Epithelial cell of esophagus (primary cell): ENCODE measurements around the gene FOS.
A peak's percentile ranks its signal among the peaks of the same experiment; 100 is the strongest.
"Not testable (repeated sequence)": the region's sequence is repeated elsewhere in the genome, so short reads cannot be mapped to it uniquely, and the experiment has no call there.

Source experiments
- DNase-seq: peaks from one replicate; pipeline ENCODE4 v3.0.0; 2010; ENCODE audit warnings: low read depth
- H3K4me3 ChIP-seq: 2 replicates; pipeline ENCODE4 v1.5.1; 2011; ENCODE audit warnings: mild to moderate bottlenecking, low read length, control low read depth
- TF ChIP-seq, protein P1 (sequence below): IDR thresholded peaks from 2 replicates; pipeline ENCODE4 v1.5.1; 2011; ENCODE audit warnings: low read depth, mild to moderate bottlenecking, low read length, control low read depth, inconsistent platforms; ENCODE audit not compliant: insufficient read depth; ENCODE audit errors: missing control alignments

FOS gene

DNA sequence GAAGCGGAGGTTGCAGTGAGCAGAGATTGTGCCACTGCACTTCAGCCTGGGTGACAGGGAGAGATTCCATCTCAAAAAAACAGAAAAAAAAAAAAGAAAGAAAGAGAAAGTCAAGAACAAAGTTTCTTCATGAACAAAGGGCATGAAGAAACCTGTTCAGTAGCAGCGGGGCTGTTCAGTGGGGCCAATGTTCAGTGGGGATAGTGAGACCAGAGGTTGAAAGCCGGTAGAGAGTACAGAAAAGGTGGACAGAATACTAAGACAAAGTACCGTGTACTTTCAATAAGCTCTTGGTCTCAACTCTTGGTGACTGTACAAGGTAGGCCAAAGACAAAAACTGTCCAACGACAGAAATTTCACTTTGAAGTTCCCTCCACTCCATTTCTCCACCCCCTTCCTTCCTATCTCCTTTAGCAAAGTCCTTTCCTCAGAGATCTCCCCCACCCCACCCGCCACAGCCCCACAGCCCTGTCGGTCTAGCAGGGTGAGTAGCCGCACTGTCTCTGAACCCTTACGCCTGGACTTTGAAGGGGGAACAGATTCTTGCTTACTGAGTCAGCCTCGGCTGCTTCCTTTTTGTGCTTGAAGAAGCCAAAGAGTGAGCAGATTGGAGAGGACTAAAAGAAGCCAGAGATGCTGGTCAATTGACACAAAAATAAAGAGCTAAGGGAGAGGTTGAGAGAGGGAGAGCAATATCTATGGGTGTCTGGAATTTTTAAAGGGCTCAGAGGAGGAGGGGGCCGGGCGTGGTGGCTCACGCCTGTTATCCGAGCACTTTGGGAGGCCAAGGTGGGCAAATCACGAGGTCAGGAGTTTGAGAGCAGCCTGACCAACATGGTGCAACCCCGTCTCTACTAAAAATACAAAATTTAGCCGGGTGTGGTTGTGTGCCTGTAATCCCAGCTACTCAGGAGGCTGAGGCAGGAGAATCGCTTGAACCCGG lies 44.2 kb upstream of the FOS start:
- no peak overlapping the region for H3K4me3 ChIP-seq
- peak; percentile 69 for DNase-seq
- TF ChIP-seq, protein P1, sequence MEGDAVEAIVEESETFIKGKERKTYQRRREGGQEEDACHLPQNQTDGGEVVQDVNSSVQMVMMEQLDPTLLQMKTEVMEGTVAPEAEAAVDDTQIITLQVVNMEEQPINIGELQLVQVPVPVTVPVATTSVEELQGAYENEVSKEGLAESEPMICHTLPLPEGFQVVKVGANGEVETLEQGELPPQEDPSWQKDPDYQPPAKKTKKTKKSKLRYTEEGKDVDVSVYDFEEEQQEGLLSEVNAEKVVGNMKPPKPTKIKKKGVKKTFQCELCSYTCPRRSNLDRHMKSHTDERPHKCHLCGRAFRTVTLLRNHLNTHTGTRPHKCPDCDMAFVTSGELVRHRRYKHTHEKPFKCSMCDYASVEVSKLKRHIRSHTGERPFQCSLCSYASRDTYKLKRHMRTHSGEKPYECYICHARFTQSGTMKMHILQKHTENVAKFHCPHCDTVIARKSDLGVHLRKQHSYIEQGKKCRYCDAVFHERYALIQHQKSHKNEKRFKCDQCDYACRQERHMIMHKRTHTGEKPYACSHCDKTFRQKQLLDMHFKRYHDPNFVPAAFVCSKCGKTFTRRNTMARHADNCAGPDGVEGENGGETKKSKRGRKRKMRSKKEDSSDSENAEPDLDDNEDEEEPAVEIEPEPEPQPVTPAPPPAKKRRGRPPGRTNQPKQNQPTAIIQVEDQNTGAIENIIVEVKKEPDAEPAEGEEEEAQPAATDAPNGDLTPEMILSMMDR = no peak

- not testable (repeated sequence) for DNase-seq, H3K4me3 ChIP-seq
Observed at GRCh38 chr14:75235198-75235597, 43.4 kb upstream of the FOS start.

GRCh38 chr14:75236467-75236866 lies 42.2 kb upstream of the FOS start:
- no peak overlapping the region for H3K4me3 ChIP-seq
- TF ChIP-seq, protein P1 = no peak

DNA sequence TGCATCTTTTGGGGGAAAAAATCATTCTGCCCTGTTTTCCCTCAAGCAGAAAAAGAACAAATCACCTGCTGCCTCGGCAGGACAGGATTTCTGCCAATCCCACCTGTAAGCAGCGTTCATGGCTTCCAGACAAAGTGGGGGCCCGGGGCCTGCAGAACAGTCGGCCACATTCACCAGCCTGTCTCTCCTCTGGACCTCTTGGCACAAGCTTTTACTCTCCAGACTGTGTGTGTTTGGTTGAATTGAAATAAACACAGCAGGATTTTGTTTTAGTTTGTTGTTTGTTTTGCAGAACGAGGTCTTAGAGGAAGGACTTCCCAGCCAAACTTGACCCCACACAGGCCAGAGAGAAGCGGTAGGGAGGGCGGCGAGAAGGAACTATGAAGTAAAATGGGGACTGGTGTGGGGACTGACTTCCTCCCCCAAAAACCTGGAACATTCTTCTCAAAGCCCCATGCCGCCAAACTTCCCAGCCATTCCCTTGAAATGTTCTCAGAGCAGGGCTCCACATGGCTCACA lies 41.7 kb upstream of the FOS start:
- TF ChIP-seq, protein P1 = no peak
- DNase-seq = no peak
- H3K4me3 ChIP-seq = no peak overlapping the region

More at GRCh38 chr14:75236467-75236866, 42.2 kb upstream of the FOS start:
- no peak for DNase-seq

DNA sequence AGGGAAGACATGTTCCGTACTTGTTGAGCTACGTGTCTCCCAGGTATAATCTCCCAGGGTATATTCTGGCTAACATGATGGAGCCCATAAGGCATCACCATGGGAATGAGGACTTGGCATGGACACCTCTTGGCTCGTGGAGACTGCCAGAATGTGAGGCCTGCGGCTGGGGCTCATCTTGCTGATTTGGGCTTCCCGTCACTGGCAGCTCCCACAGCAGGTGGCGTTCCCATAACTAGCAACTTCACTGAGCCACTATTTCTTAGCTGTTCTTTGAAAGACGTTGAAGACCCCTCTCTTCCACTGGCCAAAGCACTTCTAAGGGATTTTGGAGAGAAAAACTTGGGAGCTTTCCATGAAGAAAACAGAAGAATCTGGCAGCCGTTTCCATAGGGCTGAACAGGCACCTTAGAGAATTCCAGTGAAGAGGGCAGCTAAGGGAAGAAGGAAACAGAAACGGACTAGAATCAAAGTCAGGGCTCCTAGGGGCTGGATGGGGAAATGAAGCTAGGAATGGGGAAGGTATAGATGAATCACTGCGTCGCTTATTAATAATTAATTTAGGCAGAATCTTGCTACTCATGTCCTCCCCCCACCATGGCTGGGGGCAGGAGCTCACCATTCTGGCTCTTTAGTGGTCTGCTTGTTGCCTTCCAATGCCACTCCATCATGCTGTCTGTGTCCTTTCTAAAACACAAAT lies 39.7 kb upstream of the FOS start:
- no peak overlapping the region for H3K4me3 ChIP-seq
- TF ChIP-seq, protein P1 = no peak
- no peak for DNase-seq

- H3K4me3 ChIP-seq = no peak overlapping the region
- TF ChIP-seq, protein P1 = no peak
- DNase-seq = no peak
Observed at GRCh38 chr14:75240781-75241180, 37.8 kb upstream of the FOS start.

DNA sequence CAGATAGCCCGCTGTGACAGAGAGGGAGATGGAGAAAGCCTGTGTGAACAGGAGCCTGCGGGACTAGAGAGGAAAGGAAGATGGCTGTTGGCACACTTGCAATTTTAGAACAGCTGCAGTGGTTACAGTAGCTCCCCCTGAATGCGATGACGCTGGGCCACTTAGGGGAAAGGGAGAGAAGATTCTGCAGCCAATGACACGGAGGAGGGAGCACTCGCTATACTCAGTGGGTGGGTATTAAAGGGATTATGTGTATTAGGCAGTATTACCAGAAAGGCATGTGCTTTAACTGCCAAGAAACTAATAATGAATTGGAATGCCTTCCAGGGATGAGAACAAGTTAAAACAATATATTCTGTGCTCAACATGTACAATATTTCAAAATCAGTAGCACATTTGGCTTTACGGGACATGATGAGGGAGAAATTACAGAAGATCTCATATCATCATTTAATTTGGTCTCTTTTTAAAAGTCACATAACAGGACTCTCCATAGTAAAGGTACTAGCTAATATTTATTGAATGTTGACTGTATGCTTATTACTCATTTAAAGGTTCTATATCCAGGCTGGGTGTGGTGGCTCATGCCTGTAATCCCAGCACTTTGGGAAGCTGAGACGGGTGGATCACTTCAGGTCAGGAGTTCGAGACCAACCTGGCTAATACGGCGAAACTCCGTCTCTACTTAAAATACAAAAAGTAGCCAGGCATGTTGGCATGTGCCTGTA lies 35.9 kb upstream of the FOS start:
- peak; percentile 92 for DNase-seq
- TF ChIP-seq, protein P1 = no peak
- no peak overlapping the region for H3K4me3 ChIP-seq
